Measurements from ENCODE around the gene LNX1.

Gene LNX1

DNA sequence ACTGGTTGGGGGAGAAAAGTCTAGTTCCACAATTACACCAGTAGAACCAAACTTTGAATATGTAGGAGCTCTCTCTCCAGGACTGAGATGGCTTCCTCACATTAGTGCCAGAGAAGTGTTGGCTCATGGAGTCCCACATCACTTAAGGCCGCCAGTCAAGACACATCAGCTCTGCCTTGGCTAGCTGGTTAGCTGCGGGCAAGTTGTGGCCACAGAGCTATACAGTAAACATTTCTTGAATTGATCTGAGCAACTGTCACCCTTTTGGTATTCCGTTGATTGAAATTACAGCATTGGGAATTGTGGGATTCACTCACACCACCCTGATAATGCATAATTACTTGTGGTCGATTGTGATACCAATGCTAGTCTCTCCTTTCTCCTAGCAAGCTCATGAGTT, 76.2 kb downstream of the LNX1 start:
- Mint-ChIP-seq H3K9me3 (no peaks in the 10 kb centered on the region), H3K4me1 (ENCODE audit: low read depth) (no peaks in the 10 kb centered on the region), H3K27ac (no peak overlapping the region), H3K36me3 (ENCODE audit: low read depth) (no peaks in the 10 kb centered on the region), H3K4me3 (no peak overlapping the region), H3K27me3 (peaks cover 7% of the 10 kb centered on the region)

DNA sequence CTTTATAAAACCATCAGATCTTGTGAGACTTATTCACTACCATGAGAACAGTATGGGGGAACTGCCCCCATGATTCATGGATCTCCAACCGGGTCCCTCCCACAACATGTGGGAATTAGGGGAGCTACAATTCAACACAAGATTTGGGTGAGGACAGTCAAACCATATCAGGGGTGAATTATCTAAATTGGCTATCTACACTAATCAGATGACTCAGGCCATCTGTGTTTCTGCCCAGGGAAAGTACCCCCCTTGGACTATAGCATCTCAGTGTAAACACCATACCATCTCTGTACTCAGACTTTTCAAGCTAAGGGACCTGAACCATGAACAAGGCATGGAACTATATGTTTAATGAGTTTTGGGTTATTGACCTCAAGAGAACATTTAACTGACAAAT, 76.8 kb downstream of the LNX1 start:
- no peaks in the 10 kb centered on the region for H3K9me3 Mint-ChIP-seq

DNA sequence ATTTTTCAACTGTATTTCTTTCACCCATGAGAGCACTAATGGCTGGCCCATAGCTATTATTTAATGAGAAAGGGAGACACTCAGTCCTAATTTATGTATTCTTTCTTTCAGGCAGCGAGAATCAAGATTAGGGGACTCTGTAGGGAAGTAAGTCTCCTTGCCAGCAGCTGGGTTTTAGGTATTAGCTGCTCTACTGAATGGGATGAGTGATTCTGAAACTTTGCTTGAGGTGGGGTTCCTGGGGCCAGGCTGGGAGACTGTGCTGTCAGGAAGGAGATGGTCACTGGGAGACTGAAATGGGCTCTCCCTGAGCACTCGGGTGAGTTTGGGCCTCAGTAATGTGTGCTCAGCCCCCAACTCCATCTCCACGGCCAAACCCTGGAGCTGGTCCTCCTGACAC, 78.7 kb downstream of the LNX1 start:
- no peak overlapping the region for H3K4me3 Mint-ChIP-seq

More for the DNA sequence above, 76.8 kb downstream of the LNX1 start:
- H3K27me3 Mint-ChIP-seq, result peaks cover 7% of the 10 kb centered on the region
- no peaks in the 10 kb centered on the region for H3K36me3 Mint-ChIP-seq (ENCODE audit: low read depth)
- no peaks in the 10 kb centered on the region for H3K4me1 Mint-ChIP-seq (ENCODE audit: low read depth)
- no peak overlapping the region for H3K4me3 Mint-ChIP-seq
- no peak overlapping the region for H3K27ac Mint-ChIP-seq

DNA sequence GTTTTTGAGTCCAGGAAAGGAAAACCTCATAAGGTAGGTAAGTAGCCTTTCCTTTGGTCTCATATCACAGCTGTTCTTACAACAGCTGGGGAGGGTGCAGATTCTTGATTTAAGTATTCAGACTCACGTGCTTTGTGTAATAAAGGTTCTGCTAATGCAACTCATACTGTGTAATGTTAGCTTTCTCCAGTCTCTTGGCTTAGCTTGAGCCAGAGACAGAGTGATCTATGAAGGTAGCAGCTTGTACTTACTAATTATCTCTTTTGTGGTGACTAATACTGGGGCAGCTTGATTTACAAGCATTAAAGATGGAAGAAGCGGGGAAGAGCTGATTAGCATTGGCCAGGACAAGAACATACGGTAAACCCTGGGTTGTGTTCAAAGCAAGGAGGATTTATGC, 80.3 kb downstream of the LNX1 start:
- no peak overlapping the region for H3K27ac Mint-ChIP-seq
- no peaks in the 10 kb centered on the region for H3K36me3 Mint-ChIP-seq (ENCODE audit: low read depth)
- no peaks in the 10 kb centered on the region for H3K4me1 Mint-ChIP-seq (ENCODE audit: low read depth)
- H3K27me3 Mint-ChIP-seq, result peaks cover 10% of the 10 kb centered on the region
- H3K9me3 Mint-ChIP-seq, result no peaks in the 10 kb centered on the region
- H3K4me3 Mint-ChIP-seq, result no peak overlapping the region

More for the DNA sequence above, 78.7 kb downstream of the LNX1 start:
- H3K36me3 Mint-ChIP-seq (ENCODE audit: low read depth), result no peaks in the 10 kb centered on the region
- peaks cover 10% of the 10 kb centered on the region for H3K27me3 Mint-ChIP-seq
- no peaks in the 10 kb centered on the region for H3K9me3 Mint-ChIP-seq
- no peaks in the 10 kb centered on the region for H3K4me1 Mint-ChIP-seq (ENCODE audit: low read depth)
- no peak overlapping the region for H3K27ac Mint-ChIP-seq

DNA sequence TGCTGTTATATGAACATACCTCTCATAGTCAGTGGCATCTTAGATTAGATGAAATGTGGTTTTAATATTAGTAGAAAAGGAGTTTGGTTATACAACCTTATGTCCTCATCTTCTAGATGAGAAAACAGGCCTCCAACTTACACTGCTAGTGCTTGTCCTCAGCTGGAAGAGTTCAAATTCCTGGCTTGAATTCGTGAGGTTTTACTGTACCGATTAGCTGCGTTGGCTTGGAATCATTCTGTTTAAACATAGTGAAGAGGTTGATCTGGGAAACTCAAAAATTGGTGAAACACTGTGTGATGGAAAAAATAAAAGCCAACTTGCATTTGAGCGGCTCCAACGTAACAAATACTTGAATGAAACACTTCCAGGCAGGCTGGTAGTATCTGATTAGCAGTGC, 81.0 kb downstream of the LNX1 start:
- no peak overlapping the region for H3K4me3 Mint-ChIP-seq

DNA sequence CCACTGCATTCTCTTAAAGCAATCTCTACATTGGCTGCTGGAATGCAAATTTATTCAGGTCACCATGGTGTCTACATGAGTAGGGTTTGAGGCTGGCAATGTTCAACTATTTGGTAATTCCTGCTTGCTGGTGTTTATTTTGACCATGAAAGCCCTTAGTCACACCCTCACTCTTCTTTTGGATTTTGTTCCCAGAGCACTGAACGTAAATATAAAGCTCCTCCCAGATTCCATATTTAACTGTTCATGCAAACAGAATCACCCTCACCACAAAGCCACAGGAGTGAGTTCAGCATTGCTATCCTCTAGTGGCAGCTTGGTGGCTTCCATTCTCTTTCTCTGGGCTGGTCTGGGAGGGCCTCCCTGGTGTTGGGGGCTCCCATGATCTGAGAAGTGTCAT, 82.8 kb downstream of the LNX1 start:
- H3K27ac Mint-ChIP-seq, result no peak overlapping the region
- no peaks in the 10 kb centered on the region for H3K4me1 Mint-ChIP-seq (ENCODE audit: low read depth)
- no peaks in the 10 kb centered on the region for H3K9me3 Mint-ChIP-seq
- H3K36me3 Mint-ChIP-seq (ENCODE audit: low read depth), result no peaks in the 10 kb centered on the region
- H3K27me3 Mint-ChIP-seq, result peaks cover 10% of the 10 kb centered on the region
- no peak overlapping the region for H3K4me3 Mint-ChIP-seq

More for the DNA sequence above, 81.0 kb downstream of the LNX1 start:
- Mint-ChIP-seq H3K9me3 (no peaks in the 10 kb centered on the region), H3K27me3 (peaks cover 10% of the 10 kb centered on the region), H3K36me3 (ENCODE audit: low read depth) (no peaks in the 10 kb centered on the region), H3K4me1 (ENCODE audit: low read depth) (no peaks in the 10 kb centered on the region), H3K27ac (no peak overlapping the region)

DNA sequence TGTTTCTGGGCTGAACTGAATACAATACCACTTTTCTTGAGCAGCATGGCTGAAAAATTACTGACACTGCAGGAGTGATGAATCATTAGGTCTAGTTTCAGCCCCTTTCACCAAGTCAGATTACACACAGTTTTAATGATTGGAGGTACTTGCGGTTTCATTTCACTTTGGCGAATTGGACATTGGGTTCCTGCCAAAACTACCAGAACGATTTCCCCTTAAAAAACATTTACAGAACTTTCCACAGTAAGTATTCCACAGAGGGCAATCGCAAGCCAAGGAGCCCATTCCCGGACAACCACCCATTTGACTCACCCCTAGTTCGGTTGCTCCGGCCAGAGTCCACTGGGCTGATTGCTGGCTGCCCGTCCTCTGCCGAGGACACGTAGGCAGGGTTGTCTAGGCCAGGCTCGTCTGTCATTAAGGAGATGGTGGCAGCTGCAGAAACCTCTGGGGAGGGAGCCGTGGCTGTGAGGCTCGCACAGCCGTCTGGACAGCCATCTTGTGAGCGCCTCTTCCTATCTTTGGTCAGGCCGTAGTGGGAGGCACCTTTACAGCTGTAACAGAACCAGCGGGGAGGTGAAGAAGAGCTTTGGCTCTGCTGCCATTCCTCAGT, 83.5 kb downstream of the LNX1 start:
- Mint-ChIP-seq H3K9me3 (no peaks in the 10 kb centered on the region), H3K27ac (no peak overlapping the region), H3K4me3 (no peak overlapping the region), H3K27me3 (peaks cover 13% of the 10 kb centered on the region), H3K36me3 (ENCODE audit: low read depth) (no peaks in the 10 kb centered on the region), H3K4me1 (ENCODE audit: low read depth) (no peaks in the 10 kb centered on the region)

DNA sequence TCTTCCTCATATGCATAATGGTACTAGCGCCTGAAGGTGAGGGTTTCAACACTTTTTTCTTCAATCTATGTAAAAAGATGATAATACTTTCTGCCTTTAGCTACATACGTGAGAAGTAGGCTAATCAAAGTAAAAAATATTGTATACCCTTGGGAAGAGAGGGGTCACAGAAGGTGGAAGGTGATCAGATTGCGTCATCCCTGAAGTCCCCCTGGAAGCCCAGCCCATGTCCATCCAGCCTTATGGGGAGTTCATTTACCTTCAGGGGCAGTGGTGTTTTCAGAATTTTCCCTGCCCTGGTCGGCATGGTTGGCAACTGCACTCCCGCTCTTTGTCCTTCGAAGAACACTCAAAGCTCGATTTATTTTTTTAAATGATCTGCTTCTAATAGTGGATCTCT, 84.2 kb downstream of the LNX1 start:
- Mint-ChIP-seq H3K36me3 (ENCODE audit: low read depth) (no peaks in the 10 kb centered on the region), H3K27me3 (peaks cover 13% of the 10 kb centered on the region), H3K4me3 (no peak overlapping the region), H3K9me3 (no peaks in the 10 kb centered on the region), H3K27ac (no peak overlapping the region), H3K4me1 (ENCODE audit: low read depth) (no peaks in the 10 kb centered on the region)

DNA sequence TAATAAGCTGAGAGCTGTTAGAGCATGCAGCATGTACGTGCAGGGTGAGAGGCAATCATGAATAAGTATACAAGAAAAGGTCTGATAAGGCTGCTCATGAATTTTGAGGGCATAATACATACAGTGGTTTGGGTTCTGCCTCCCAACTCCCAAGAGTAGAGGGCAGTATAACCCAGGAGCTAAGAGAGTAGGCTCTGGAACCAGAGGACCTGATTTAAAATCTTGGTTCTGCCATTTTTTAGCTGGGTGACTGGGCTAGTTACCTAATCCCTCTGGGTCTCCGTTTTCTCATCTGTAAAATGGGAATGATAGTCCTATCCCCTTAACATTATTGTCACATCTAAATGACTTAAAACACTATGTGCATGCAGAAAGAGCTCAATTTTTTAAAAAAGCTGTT, 85.3 kb downstream of the LNX1 start:
- H3K27ac Mint-ChIP-seq, result no peak overlapping the region
- H3K9me3 Mint-ChIP-seq, result no peaks in the 10 kb centered on the region
- no peak overlapping the region for H3K4me3 Mint-ChIP-seq
- H3K36me3 Mint-ChIP-seq (ENCODE audit: low read depth), result no peaks in the 10 kb centered on the region
- no peaks in the 10 kb centered on the region for H3K4me1 Mint-ChIP-seq (ENCODE audit: low read depth)
- H3K27me3 Mint-ChIP-seq, result peaks cover 7% of the 10 kb centered on the region

DNA sequence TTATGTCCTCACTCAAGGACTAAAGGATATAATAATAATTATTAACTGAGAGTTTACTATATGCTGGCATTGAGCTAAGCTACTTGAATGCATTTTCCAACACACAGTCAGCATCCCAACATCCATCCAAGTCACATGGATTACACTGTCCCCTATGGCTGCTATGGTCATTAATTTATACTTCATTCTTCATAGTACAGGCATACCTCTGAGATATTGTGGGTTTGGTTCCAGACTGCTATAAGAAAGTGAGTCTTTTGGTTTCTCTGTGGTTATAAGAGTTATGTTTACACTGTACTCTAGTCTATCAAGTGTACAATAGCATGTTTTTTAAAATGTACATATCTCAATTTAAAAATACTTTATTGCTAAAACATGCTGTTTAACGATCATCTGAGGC, 89.2 kb downstream of the LNX1 start:
- Mint-ChIP-seq H3K4me1 (ENCODE audit: low read depth) (no peaks in the 10 kb centered on the region), H3K36me3 (ENCODE audit: low read depth) (no peaks in the 10 kb centered on the region), H3K9me3 (no peaks in the 10 kb centered on the region), H3K4me3 (no peak overlapping the region), H3K27me3 (peaks cover 3% of the 10 kb centered on the region), H3K27ac (no peak overlapping the region)

DNA sequence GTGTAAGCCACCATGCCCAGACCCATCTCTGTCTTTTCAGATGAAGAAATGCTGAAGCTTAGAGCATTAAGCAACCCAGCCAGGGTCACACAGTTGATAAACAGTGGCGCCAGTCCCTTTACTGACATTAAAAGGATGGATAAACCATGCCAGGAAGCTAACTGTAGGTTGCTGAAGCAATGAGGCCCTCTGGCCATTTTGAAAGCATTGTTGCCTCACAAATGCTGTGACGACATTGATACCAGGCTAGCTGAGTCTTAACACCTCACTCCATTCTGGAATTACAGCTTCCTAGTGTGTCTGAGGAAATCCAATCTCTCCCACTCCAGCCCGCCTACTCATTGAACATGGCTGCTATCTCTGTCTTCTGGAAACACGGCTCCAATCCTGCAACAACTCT, 89.7 kb downstream of the LNX1 start:
- Mint-ChIP-seq H3K27me3 (peaks cover 3% of the 10 kb centered on the region), H3K4me1 (ENCODE audit: low read depth) (no peaks in the 10 kb centered on the region)

DNA sequence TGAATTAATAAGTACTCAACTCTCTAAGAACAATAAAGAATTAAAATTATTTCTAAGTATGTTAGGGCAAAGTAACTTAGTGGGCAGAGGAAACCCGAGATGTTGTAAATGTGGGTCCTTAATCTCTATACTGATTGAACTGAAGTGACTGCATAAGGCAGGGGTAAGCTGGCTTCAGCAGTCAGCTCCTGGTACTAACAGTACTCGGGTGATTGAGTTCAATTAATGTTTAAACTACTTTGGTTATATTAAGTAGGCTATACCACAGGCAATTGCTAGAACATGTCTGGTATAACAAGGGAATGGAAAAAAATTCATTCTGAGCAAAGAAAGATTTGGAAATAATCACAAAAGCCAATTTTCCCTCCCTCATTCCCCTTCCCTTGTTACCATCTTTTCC, 90.7 kb downstream of the LNX1 start:
- Mint-ChIP-seq H3K27me3 (peaks cover 3% of the 10 kb centered on the region), H3K27ac (no peak overlapping the region), H3K36me3 (ENCODE audit: low read depth) (no peaks in the 10 kb centered on the region), H3K9me3 (no peaks in the 10 kb centered on the region), H3K4me1 (ENCODE audit: low read depth) (no peaks in the 10 kb centered on the region), H3K4me3 (no peak overlapping the region)

More for the DNA sequence above, 89.7 kb downstream of the LNX1 start:
- no peaks in the 10 kb centered on the region for H3K36me3 Mint-ChIP-seq (ENCODE audit: low read depth)
- H3K9me3 Mint-ChIP-seq, result no peaks in the 10 kb centered on the region
- H3K27ac Mint-ChIP-seq, result no peak overlapping the region
- H3K4me3 Mint-ChIP-seq, result no peak overlapping the region

DNA sequence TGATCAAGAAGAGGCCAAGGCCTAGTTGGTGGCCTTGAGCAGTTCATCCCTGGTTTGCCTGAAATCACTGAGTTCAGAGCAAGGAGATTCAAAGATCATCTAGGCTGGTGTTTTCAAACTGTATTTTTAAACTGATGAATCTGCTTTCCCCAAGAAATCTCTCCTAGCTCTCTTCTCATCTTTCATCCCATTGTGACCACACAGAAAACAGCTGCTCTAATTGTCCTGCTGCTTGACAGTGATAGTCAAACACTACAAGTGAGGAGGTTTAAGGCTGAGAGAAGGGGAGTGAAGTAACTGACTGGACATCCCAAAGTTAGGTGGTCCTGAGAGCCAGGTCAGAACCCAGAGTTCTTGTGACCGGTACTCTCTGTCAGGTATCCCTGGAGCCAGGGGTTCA, 91.5 kb downstream of the LNX1 start:
- H3K4me1 Mint-ChIP-seq (ENCODE audit: low read depth), result no peaks in the 10 kb centered on the region
- no peak overlapping the region for H3K27ac Mint-ChIP-seq
- no peaks in the 10 kb centered on the region for H3K9me3 Mint-ChIP-seq
- no peaks in the 10 kb centered on the region for H3K36me3 Mint-ChIP-seq (ENCODE audit: low read depth)
- H3K4me3 Mint-ChIP-seq, result no peak overlapping the region
- peaks cover 3% of the 10 kb centered on the region for H3K27me3 Mint-ChIP-seq

DNA sequence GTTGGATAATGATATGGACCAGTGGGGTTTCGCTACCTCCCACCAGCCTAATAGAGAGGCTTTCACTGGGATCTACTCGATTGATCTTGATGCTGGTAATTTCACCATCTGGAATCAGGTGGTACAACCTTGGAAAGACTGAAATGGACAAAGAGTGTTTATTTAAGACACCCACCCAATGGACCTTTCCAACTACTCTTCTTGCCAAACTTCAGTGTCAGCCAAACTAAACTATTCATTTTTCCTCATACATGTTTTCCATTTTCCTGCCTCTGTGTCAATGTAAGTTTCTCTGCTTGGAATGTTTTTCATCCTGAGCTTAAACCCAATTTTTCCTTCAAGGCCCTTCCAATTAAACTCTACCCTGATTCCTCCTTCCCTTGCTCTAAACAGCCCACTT, 92.6 kb downstream of the LNX1 start:
- Mint-ChIP-seq H3K27me3 (peaks cover 5% of the 10 kb centered on the region), H3K4me3 (no peak overlapping the region), H3K27ac (no peak overlapping the region), H3K4me1 (ENCODE audit: low read depth) (no peaks in the 10 kb centered on the region), H3K36me3 (ENCODE audit: low read depth) (no peaks in the 10 kb centered on the region), H3K9me3 (no peaks in the 10 kb centered on the region)

DNA sequence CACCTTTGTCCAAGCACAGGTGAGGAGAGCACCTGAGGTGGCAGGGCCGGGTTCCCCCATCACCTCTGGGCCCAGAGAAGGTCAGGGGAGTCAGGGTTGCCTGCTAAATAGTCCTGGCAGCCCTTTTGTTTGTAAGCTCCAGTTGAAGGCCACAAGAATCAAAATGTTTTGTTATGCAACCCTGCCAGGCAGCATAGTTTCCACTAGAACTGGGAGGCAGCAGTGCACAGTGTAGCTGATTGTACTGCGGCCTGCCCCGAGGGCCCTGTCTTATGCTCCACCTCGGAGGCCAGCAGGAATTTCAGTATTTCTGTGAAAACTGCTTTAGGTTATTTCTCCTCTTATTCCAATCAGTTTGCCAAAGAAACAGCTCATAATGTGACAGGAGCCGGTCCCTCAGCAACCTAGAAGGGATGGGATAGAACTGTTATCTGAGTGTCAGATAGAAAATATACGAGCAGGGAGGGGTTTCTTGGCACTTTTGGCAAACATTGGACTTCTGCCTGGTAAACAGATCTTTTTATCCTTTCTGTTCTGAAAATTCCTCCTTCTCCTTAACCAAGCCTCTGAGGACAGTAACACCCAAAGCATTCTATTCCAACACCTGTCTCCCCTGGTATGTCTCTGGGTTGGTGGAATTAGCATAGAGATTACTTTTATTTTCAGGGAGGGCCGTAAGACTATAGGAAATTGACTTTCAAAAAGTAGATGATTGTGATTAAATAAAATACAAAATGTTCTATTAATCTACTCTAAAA, 93.6 kb downstream of the LNX1 start:
- Mint-ChIP-seq H3K9me3 (no peaks in the 10 kb centered on the region), H3K4me3 (no peak overlapping the region), H3K4me1 (ENCODE audit: low read depth) (no peaks in the 10 kb centered on the region), H3K27me3 (peaks cover 3% of the 10 kb centered on the region), H3K27ac (no peak overlapping the region), H3K36me3 (ENCODE audit: low read depth) (no peaks in the 10 kb centered on the region)

DNA sequence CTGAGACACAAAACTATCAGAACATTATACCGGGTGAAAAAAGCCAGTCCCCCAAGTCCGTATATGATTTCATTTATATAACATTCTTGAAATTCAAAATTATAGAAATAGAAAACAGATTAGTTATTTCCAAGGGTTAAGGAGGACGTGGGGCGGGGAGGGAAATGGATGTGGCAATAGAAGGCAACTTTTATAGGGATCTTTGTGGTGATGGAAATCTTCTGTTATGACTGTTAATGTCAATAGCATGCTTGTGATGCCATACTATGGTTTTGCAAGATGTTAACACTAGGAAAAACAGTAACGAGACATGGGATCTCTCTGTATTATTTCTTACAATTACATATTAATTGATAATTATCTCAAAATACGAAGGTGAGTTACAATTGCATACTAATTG, 96.4 kb downstream of the LNX1 start:
- no peaks in the 10 kb centered on the region for H3K36me3 Mint-ChIP-seq (ENCODE audit: low read depth)
- no peaks in the 10 kb centered on the region for H3K9me3 Mint-ChIP-seq
- no peak overlapping the region for H3K27ac Mint-ChIP-seq
- peaks cover 13% of the 10 kb centered on the region for H3K27me3 Mint-ChIP-seq
- no peaks in the 10 kb centered on the region for H3K4me1 Mint-ChIP-seq (ENCODE audit: low read depth)
- no peak overlapping the region for H3K4me3 Mint-ChIP-seq
